Neural cell (in vitro differentiated cells): ENCODE results near the gene MISP. TPM values are rescaled to one million over a fixed set of nuclear protein-coding genes. Genes with fewer than 3 reads are reported as not detected.

Source experiments
- H2AFZ ChIP-seq: fragments of 200-600, 300-800 bp; sonication (generic), shearing (Covaris generic); 2 replicates; pipeline ENCODE4 v1.6.0; 2014; ENCODE audit warnings: low read depth, mild to moderate bottlenecking, antibody characterized with exemption, low read length, moderate library complexity
- H3F3A ChIP-seq: fragments of 200-600 bp; shearing (Covaris generic); 2 replicates; pipeline ENCODE4 v1.6.1; 2016; ENCODE audit warnings: mild to moderate bottlenecking, moderate library complexity, mixed read lengths, antibody characterized with exemption, low read length; ENCODE audit not compliant: insufficient read depth, poor library complexity, severe bottlenecking
- H3K27ac ChIP-seq: fragments of 200-600, 300-800 bp; sonication (generic), shearing (Covaris generic); 2 replicates; pipeline ENCODE4 v1.5.1; 2014; ENCODE audit warnings: mild to moderate bottlenecking, low read length, moderate library complexity
- H3K27me3 ChIP-seq: fragments of 300-800, 200-600 bp; sonication (generic), shearing (Covaris generic); 2 replicates; pipeline ENCODE4 v1.6.0; 2014; ENCODE audit warnings: mild to moderate bottlenecking, low read depth, low read length, moderate library complexity; ENCODE audit not compliant: insufficient read depth
- H3K36me3 ChIP-seq: fragments of 300-800, 200-600 bp; sonication (generic), shearing (Covaris generic); 2 replicates; pipeline ENCODE4 v1.5.1; 2014; ENCODE audit warnings: mild to moderate bottlenecking, antibody characterized with exemption, low read length, moderate library complexity; ENCODE audit not compliant: insufficient read depth
- H3K4me2 ChIP-seq: fragments of 300-800, 200-600 bp; sonication (generic), shearing (Covaris generic); 2 replicates; pipeline ENCODE4 v1.6.0; 2014; ENCODE audit warnings: mild to moderate bottlenecking, low read length
- H3K4me3 ChIP-seq: fragments of 300-800, 200-600 bp; sonication (generic), shearing (Covaris generic); 2 replicates; pipeline ENCODE4 v1.5.1; 2014; ENCODE audit warnings: mild to moderate bottlenecking, low read length, moderate library complexity
- H3K79me2 ChIP-seq: fragments of 200-600 bp; shearing (Covaris generic); replicated peaks from 2 replicates; pipeline ENCODE4 v1.6.0; 2014; ENCODE audit warnings: mild to moderate bottlenecking, low read length, moderate library complexity; ENCODE audit not compliant: insufficient read depth
- H3K9ac ChIP-seq: fragments of 300-800, 200-600 bp; sonication (generic), shearing (Covaris generic); 2 replicates; pipeline ENCODE4 v1.6.1; 2016; ENCODE audit warnings: mild to moderate bottlenecking, low read length, mixed read lengths
- H3K9me2 ChIP-seq: fragments of 200-600 bp; shearing (Covaris generic); 2 replicates; pipeline ENCODE4 v1.6.1; 2016; ENCODE audit warnings: mild to moderate bottlenecking, low read length, mixed read lengths; ENCODE audit not compliant: insufficient read depth
- H3K9me3 ChIP-seq: fragments of 200-600, 300-800 bp; sonication (generic), shearing (Covaris generic); 2 replicates; pipeline ENCODE4 v1.6.1; 2016; ENCODE audit warnings: mild to moderate bottlenecking, mixed run types, low read length, moderate library complexity, mixed read lengths
- H4K20me1 ChIP-seq: fragments of 200-600 bp; shearing (Covaris generic); 2 replicates; pipeline ENCODE4 v1.6.1; 2016; ENCODE audit warnings: mild to moderate bottlenecking, mixed run types; ENCODE audit not compliant: insufficient read depth
- EP300 ChIP-seq: fragments of 450-650 bp; conservative IDR thresholded peaks from 2 replicates; pipeline ENCODE4 v1.6.1; 2014; ENCODE audit warnings: antibody characterized with exemption, mild to moderate bottlenecking, moderate library complexity; ENCODE audit not compliant: poor library complexity, severe bottlenecking
- EZH2 ChIP-seq: fragments of 200-600, 300-800 bp; shearing (Covaris generic), sonication (generic); IDR thresholded peaks from 2 replicates; pipeline ENCODE4 v1.6.1; 2014; ENCODE audit warnings: antibody characterized with exemption, low read length, borderline replicate concordance, mild to moderate bottlenecking; ENCODE audit not compliant: insufficient read depth, poor library complexity, severe bottlenecking
- MXI1 ChIP-seq: fragments of 450-650 bp; conservative IDR thresholded peaks from 2 replicates; pipeline ENCODE4 v1.6.1; 2014; ENCODE audit warnings: antibody characterized with exemption, mild to moderate bottlenecking; ENCODE audit not compliant: poor library complexity, severe bottlenecking
- POLR2AphosphoS5 ChIP-seq: IDR thresholded peaks from 2 replicates; pipeline ENCODE4 v1.6.1; 2012
- RAD21 ChIP-seq: fragments of 450-650 bp; conservative IDR thresholded peaks from 2 replicates; pipeline ENCODE4 v1.6.1; 2014; ENCODE audit warnings: antibody characterized with exemption, mild to moderate bottlenecking, moderate library complexity
- SMC3 ChIP-seq: fragments of 450-650 bp; conservative IDR thresholded peaks from 2 replicates; pipeline ENCODE4 v1.6.1; 2014; ENCODE audit warnings: antibody characterized with exemption, mild to moderate bottlenecking, moderate library complexity; ENCODE audit not compliant: poor library complexity
- TAF1 ChIP-seq: IDR thresholded peaks from 2 replicates; pipeline ENCODE4 v1.6.1; 2012; ENCODE audit warnings: low read depth
- polyA plus RNA-seq: library from polyadenylated mRNA; depleted of rRNA; stranded (reverse); fragments of >200 nt; gene quantifications from 2 replicates; pipeline ENCODE4 v1.2.3, GENCODE V29; 2014
- TF ChIP-seq, protein P1 (sequence below): fragments of 450-650 bp; IDR thresholded peaks from 2 replicates; pipeline ENCODE4 v1.5.1; 2014; ENCODE audit warnings: antibody characterized with exemption, mild to moderate bottlenecking, moderate library complexity; ENCODE audit not compliant: poor library complexity, severe bottlenecking
- TF ChIP-seq, protein P2 (sequence below): IDR thresholded peaks from 2 replicates; pipeline ENCODE4 v1.6.1; 2012; ENCODE audit warnings: borderline replicate concordance

Gene MISP
- polyA plus RNA-seq, 1 donor from 2014 or later, result 0.98 TPM

DNA sequence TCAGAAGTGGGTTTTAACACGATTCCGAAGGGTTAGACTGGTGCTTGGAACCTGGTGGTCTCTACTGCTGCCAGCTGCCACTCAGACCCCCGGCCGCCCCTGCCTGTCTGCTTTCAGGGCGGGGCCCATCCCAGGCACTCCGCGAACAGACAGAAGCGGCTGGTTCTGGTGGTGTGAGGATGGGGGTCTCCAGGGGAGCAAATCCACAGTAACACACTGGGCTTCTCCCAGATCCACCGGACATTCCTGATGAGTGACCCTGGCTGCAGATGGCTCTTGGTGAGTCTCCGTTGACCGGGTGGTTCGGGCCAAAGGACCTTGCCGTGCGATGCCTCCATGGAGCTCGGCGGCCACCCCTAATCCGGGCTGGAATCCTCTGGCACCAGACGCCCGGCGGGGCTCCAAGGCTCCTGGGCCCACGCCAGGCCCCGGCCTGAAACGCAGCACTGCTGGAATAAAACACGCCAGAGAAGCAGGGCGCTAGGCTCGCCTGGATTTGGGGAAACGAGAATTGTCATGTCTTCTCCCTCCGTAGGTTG, 44.2 kb downstream of the MISP start:
- Histone ChIP-seq H3K9me2 (no peaks in the 10 kb centered on the region), H3F3A (no peaks in the 10 kb centered on the region), H4K20me1 (peaks cover 18% of the 10 kb centered on the region), H2AFZ (no peak overlapping the region), H3K9me3 (no peaks in the 10 kb centered on the region), H3K36me3 (no peaks in the 10 kb centered on the region), H3K4me3 (no peak overlapping the region), H3K79me2 (peaks cover 22% of the 10 kb centered on the region), H3K27ac (no peak overlapping the region), H3K4me2 (no peak overlapping the region), H3K27me3 (no peaks in the 10 kb centered on the region), H3K9ac (no peak overlapping the region)
- TF ChIP-seq TAF1 (no peak), POLR2AphosphoS5 (no peak), EZH2 (no peak), RAD21 (no peak), EP300 (no peak), MXI1 (no peak), SMC3 (no peak)
- TF ChIP-seq, protein P1, sequence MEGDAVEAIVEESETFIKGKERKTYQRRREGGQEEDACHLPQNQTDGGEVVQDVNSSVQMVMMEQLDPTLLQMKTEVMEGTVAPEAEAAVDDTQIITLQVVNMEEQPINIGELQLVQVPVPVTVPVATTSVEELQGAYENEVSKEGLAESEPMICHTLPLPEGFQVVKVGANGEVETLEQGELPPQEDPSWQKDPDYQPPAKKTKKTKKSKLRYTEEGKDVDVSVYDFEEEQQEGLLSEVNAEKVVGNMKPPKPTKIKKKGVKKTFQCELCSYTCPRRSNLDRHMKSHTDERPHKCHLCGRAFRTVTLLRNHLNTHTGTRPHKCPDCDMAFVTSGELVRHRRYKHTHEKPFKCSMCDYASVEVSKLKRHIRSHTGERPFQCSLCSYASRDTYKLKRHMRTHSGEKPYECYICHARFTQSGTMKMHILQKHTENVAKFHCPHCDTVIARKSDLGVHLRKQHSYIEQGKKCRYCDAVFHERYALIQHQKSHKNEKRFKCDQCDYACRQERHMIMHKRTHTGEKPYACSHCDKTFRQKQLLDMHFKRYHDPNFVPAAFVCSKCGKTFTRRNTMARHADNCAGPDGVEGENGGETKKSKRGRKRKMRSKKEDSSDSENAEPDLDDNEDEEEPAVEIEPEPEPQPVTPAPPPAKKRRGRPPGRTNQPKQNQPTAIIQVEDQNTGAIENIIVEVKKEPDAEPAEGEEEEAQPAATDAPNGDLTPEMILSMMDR, result no peak
- TF ChIP-seq, protein P2, sequence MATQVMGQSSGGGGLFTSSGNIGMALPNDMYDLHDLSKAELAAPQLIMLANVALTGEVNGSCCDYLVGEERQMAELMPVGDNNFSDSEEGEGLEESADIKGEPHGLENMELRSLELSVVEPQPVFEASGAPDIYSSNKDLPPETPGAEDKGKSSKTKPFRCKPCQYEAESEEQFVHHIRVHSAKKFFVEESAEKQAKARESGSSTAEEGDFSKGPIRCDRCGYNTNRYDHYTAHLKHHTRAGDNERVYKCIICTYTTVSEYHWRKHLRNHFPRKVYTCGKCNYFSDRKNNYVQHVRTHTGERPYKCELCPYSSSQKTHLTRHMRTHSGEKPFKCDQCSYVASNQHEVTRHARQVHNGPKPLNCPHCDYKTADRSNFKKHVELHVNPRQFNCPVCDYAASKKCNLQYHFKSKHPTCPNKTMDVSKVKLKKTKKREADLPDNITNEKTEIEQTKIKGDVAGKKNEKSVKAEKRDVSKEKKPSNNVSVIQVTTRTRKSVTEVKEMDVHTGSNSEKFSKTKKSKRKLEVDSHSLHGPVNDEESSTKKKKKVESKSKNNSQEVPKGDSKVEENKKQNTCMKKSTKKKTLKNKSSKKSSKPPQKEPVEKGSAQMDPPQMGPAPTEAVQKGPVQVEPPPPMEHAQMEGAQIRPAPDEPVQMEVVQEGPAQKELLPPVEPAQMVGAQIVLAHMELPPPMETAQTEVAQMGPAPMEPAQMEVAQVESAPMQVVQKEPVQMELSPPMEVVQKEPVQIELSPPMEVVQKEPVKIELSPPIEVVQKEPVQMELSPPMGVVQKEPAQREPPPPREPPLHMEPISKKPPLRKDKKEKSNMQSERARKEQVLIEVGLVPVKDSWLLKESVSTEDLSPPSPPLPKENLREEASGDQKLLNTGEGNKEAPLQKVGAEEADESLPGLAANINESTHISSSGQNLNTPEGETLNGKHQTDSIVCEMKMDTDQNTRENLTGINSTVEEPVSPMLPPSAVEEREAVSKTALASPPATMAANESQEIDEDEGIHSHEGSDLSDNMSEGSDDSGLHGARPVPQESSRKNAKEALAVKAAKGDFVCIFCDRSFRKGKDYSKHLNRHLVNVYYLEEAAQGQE, result no peak

DNA sequence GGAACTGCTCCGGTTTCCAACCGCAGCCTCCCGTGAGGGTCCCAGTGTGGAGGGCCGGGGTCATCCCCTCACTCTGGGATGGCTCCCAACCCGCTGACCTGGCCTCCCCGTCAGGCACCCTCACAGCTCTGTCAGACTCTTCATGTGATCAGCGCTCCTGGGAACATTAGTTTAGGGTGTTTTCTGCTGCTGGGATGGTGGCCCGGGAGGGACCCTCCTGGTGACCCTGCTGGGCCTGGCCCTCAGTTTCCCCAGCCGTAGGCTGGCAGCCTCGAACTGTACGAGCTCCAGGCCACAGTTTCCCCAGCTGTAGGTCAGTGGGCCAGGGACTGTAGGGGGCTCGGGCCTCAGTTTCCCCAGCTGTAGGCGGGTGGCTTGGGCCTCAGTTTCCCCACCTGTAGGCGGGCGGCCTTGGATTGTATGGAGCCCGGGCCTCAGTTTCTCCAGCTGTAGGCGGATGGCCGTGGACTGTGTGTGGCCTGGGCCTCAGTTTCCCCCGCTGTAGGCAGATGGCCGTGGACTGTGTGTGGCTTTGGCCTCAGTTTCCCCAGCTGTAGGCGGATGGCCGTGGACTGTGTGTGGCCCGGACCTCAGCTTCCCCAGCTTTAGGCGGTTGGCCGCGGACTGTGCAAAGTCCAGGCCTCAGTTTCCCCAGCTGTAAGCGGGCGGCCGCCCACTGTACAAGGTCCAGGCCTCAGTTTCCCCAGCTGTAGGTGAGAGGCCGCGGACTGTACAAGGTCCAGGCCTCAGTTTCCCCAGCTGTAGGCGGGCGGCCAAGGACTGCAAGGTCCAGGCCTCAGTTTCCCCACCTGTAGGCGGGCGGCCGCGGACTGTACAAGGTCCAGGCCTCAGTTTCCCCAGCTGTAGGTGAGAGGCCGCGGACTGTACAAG, 45.0 kb downstream of the MISP start:
- peak overlapping the region; percentile 73 for H3K9ac ChIP-seq
- no peaks in the 10 kb centered on the region for H3K27me3 ChIP-seq
- H3K79me2 ChIP-seq, result peaks cover 29% of the 10 kb centered on the region
- H3K4me3 ChIP-seq, result peak overlapping the region; percentile 75
- H3K9me2 ChIP-seq, result no peaks in the 10 kb centered on the region
- no peak for TF ChIP-seq SMC3
- TF ChIP-seq TAF1, result no peak
- no peak for TF ChIP-seq POLR2AphosphoS5
- TF ChIP-seq, protein P1, result no peak
- no peak for TF ChIP-seq RAD21
- no peak for TF ChIP-seq EZH2
- TF ChIP-seq EP300, result no peak
- no peak for TF ChIP-seq MXI1
- TF ChIP-seq, protein P2, result no peak
- no peaks in the 10 kb centered on the region for H3F3A ChIP-seq
- H3K9me3 ChIP-seq, result no peaks in the 10 kb centered on the region
- H3K27ac ChIP-seq, result no peak overlapping the region
- peak overlapping the region; percentile 87 for H2AFZ ChIP-seq
- H4K20me1 ChIP-seq, result peaks cover 19% of the 10 kb centered on the region
- H3K4me2 ChIP-seq, result no peak overlapping the region
- no peaks in the 10 kb centered on the region for H3K36me3 ChIP-seq
